Femur (tissue), 1 donor: ENCODE results near the gene NOL7.

Experiments used
- DNase-seq: peaks from one replicate; pipeline ENCODE4 v3.0.0-alpha.2; 2017

The NOL7 gene

GRCh38 chr6:13600036-13600435 lies 15.1 kb upstream of the NOL7 start:
- no peak for DNase-seq

GRCh38 chr6:13604135-13604534 lies 11.0 kb upstream of the NOL7 start:
- DNase-seq: no peak

GRCh38 chr6:13604546-13605416 lies 10.4 kb upstream of the NOL7 start:
- no peak for DNase-seq

GRCh38 chr6:13605634-13606033 lies 9.5 kb upstream of the NOL7 start:
- no peak for DNase-seq

GRCh38 chr6:13611715-13612114 lies 3.4 kb upstream of the NOL7 start:
- DNase-seq: no peak

- DNase-seq: no peak
Measured at GRCh38 chr6:13613029-13613594, 2.0 kb upstream of the NOL7 start.

GRCh38 chr6:13614126-13614925 lies 809 bp upstream of the NOL7 start:
- no peak for DNase-seq

GRCh38 chr6:13615792-13616120 lies 621 bp downstream of the NOL7 start:
- peak; percentile 61 for DNase-seq

- no peak for DNase-seq
Measured at GRCh38 chr6:13617066-13617465, 1.9 kb downstream of the NOL7 start.

- no peak for DNase-seq
Measured at GRCh38 chr6:13624871-13625288, 9.7 kb downstream of the NOL7 start.

- no peak for DNase-seq
Measured at GRCh38 chr6:13629459-13630116, 14.5 kb downstream of the NOL7 start.

GRCh38 chr6:13630499-13630898 lies 15.4 kb downstream of the NOL7 start:
- no peak for DNase-seq

- no peak for DNase-seq
Measured at GRCh38 chr6:13633343-13633742, 18.2 kb downstream of the NOL7 start.

GRCh38 chr6:13635948-13636658 lies 21.0 kb downstream of the NOL7 start:
- DNase-seq: no peak

- DNase-seq: no peak
Measured at GRCh38 chr6:13638014-13638413, 22.9 kb downstream of the NOL7 start.

- DNase-seq: no peak
Measured at GRCh38 chr6:13638626-13639025, 23.5 kb downstream of the NOL7 start.

GRCh38 chr6:13641315-13641714 lies 26.2 kb downstream of the NOL7 start:
- DNase-seq: no peak

GRCh38 chr6:13643125-13643524 lies 28.0 kb downstream of the NOL7 start:
- DNase-seq: no peak

- DNase-seq: no peak
Measured at GRCh38 chr6:13648850-13649249, 33.7 kb downstream of the NOL7 start.

GRCh38 chr6:13649393-13649792 lies 34.3 kb downstream of the NOL7 start:
- DNase-seq: no peak

GRCh38 chr6:13653296-13653695 lies 38.2 kb downstream of the NOL7 start:
- DNase-seq: no peak

- DNase-seq: no peak
Measured at GRCh38 chr6:13654496-13654895, 39.4 kb downstream of the NOL7 start.

GRCh38 chr6:13655700-13656099 lies 40.6 kb downstream of the NOL7 start:
- DNase-seq: no peak
